IPS-15b (cell line): ENCODE results near the gene TRIM46.
A peak's percentile ranks its signal among the peaks of the same experiment; 100 is the strongest.

Experiments
- H3K27me3 ChIP-seq: one replicate; pipeline ENCODE4 v1.6.1; 2013; ENCODE audit warnings: low read length; ENCODE audit not compliant: control insufficient read depth, insufficient read depth
- H3K36me3 ChIP-seq: one replicate; pipeline ENCODE4 v1.6.1; 2013; ENCODE audit warnings: low read length; ENCODE audit not compliant: control insufficient read depth, insufficient read depth
- H3K4me1 ChIP-seq: one replicate; pipeline ENCODE4 v1.6.1; 2013; ENCODE audit warnings: mild to moderate bottlenecking, low read length; ENCODE audit not compliant: control insufficient read depth, insufficient read depth
- H3K4me3 ChIP-seq: one replicate; pipeline ENCODE4 v1.5.1; 2013; ENCODE audit warnings: low read depth, low read length
- H3K9ac ChIP-seq: one replicate; pipeline ENCODE4 v1.6.1; 2013; ENCODE audit warnings: low read depth, mild to moderate bottlenecking, low read length
- H3K9me3 ChIP-seq: one replicate; pipeline ENCODE4 v1.6.1; 2013; ENCODE audit warnings: mild to moderate bottlenecking, low read length; ENCODE audit not compliant: control insufficient read depth, insufficient read depth

Gene TRIM46

GRCh38 chr1:155196103-155196892, 22.6 kb downstream of the TRIM46 start:
- Histone ChIP-seq H3K9me3 (no peaks in the 10 kb centered on the region), H3K27me3 (no peaks in the 10 kb centered on the region), H3K9ac (peak overlapping the region; percentile 79), H3K4me3 (peak overlapping the region; percentile 99), H3K36me3 (peaks cover 43% of the 10 kb centered on the region), H3K4me1 (peaks cover 13% of the 10 kb centered on the region)

- peak overlapping the region; percentile 2 for H3K9ac ChIP-seq
- peak overlapping the region; percentile 38 for H3K4me3 ChIP-seq
- H3K4me1 ChIP-seq: peaks cover 13% of the 10 kb centered on the region
- H3K27me3 ChIP-seq: no peaks in the 10 kb centered on the region
- no peaks in the 10 kb centered on the region for H3K9me3 ChIP-seq
- H3K36me3 ChIP-seq: peaks cover 50% of the 10 kb centered on the region
Observed at GRCh38 chr1:155196893-155197638, 23.4 kb downstream of the TRIM46 start.

- peaks cover 58% of the 10 kb centered on the region for H3K36me3 ChIP-seq
- no peak overlapping the region for H3K4me3 ChIP-seq
- H3K9me3 ChIP-seq: no peaks in the 10 kb centered on the region
Observed at GRCh38 chr1:155197901-155198546, 24.4 kb downstream of the TRIM46 start.

GRCh38 chr1:155198547-155198906, 24.9 kb downstream of the TRIM46 start:
- H3K36me3 ChIP-seq: peaks cover 59% of the 10 kb centered on the region
- no peak overlapping the region for H3K4me3 ChIP-seq

More at GRCh38 chr1:155197901-155198546, 24.4 kb downstream of the TRIM46 start:
- no peak overlapping the region for H3K9ac ChIP-seq
- H3K27me3 ChIP-seq: no peaks in the 10 kb centered on the region
- H3K4me1 ChIP-seq: peaks cover 10% of the 10 kb centered on the region

GRCh38 chr1:155199792-155200191, 26.1 kb downstream of the TRIM46 start:
- no peaks in the 10 kb centered on the region for H3K9me3 ChIP-seq
- peaks cover 59% of the 10 kb centered on the region for H3K36me3 ChIP-seq
- H3K4me1 ChIP-seq: peaks cover 10% of the 10 kb centered on the region
- H3K9ac ChIP-seq: no peak overlapping the region
- H3K4me3 ChIP-seq: no peak overlapping the region
- no peaks in the 10 kb centered on the region for H3K27me3 ChIP-seq

More at GRCh38 chr1:155198547-155198906, 24.9 kb downstream of the TRIM46 start:
- Histone ChIP-seq H3K27me3 (no peaks in the 10 kb centered on the region), H3K9ac (no peak overlapping the region), H3K4me1 (peaks cover 10% of the 10 kb centered on the region), H3K9me3 (no peaks in the 10 kb centered on the region)

GRCh38 chr1:155200920-155201319, 27.3 kb downstream of the TRIM46 start:
- Histone ChIP-seq H3K9me3 (no peaks in the 10 kb centered on the region), H3K36me3 (peaks cover 59% of the 10 kb centered on the region), H3K9ac (no peak overlapping the region), H3K27me3 (no peaks in the 10 kb centered on the region), H3K4me1 (peaks cover 10% of the 10 kb centered on the region), H3K4me3 (no peak overlapping the region)

GRCh38 chr1:155202198-155202597, 28.5 kb downstream of the TRIM46 start:
- H3K27me3 ChIP-seq: no peaks in the 10 kb centered on the region
- peaks cover 2% of the 10 kb centered on the region for H3K4me1 ChIP-seq
- no peaks in the 10 kb centered on the region for H3K9me3 ChIP-seq
- H3K9ac ChIP-seq: no peak overlapping the region
- peaks cover 51% of the 10 kb centered on the region for H3K36me3 ChIP-seq
- no peak overlapping the region for H3K4me3 ChIP-seq

- H3K4me3 ChIP-seq: no peak overlapping the region
- peaks cover 43% of the 10 kb centered on the region for H3K36me3 ChIP-seq
Observed at GRCh38 chr1:155202731-155203515, 29.3 kb downstream of the TRIM46 start.

GRCh38 chr1:155205035-155205434, 31.4 kb downstream of the TRIM46 start:
- H3K27me3 ChIP-seq: no peaks in the 10 kb centered on the region
- H3K4me3 ChIP-seq: no peak overlapping the region
- no peaks in the 10 kb centered on the region for H3K4me1 ChIP-seq
- no peak overlapping the region for H3K9ac ChIP-seq
- peaks cover 28% of the 10 kb centered on the region for H3K36me3 ChIP-seq
- H3K9me3 ChIP-seq: no peaks in the 10 kb centered on the region

More at GRCh38 chr1:155202731-155203515, 29.3 kb downstream of the TRIM46 start:
- Histone ChIP-seq H3K4me1 (no peaks in the 10 kb centered on the region), H3K27me3 (no peaks in the 10 kb centered on the region), H3K9me3 (no peaks in the 10 kb centered on the region), H3K9ac (no peak overlapping the region)

- H3K36me3 ChIP-seq: peaks cover 18% of the 10 kb centered on the region
- H3K4me1 ChIP-seq: no peaks in the 10 kb centered on the region
- no peak overlapping the region for H3K9ac ChIP-seq
- no peaks in the 10 kb centered on the region for H3K27me3 ChIP-seq
- H3K9me3 ChIP-seq: no peaks in the 10 kb centered on the region
- H3K4me3 ChIP-seq: no peak overlapping the region
Observed at GRCh38 chr1:155205969-155206593, 32.4 kb downstream of the TRIM46 start.
